Osteocyte (in vitro differentiated cells): ENCODE results near the gene KCNJ1. TPM values are rescaled to one million over a fixed set of nuclear protein-coding genes. Genes with fewer than 3 reads are reported as not detected.
A peak's percentile ranks its signal among the peaks of the same experiment; 100 is the strongest.

ENCODE experiments used
- DNase-seq: peaks from one replicate; pipeline ENCODE4 v3.0.0; 2021; ENCODE audit warnings: mixed read lengths; ENCODE audit not compliant: unreplicated experiment; ENCODE audit errors: extremely low spot score
- H3K27ac Mint-ChIP-seq: one replicate; pipeline ENCODE4 v1.8.0; 2021; ENCODE audit warnings: mild to moderate bottlenecking, mixed read lengths; ENCODE audit not compliant: unreplicated experiment
- H3K27me3 Mint-ChIP-seq: one replicate; pipeline ENCODE4 v1.8.0; 2021; ENCODE audit warnings: mixed read lengths; ENCODE audit not compliant: unreplicated experiment
- H3K36me3 Mint-ChIP-seq: one replicate; pipeline ENCODE4 v1.8.0; 2021; ENCODE audit warnings: mixed read lengths; ENCODE audit not compliant: unreplicated experiment
- H3K4me1 Mint-ChIP-seq: one replicate; pipeline ENCODE4 v1.8.0; 2021; ENCODE audit warnings: mixed read lengths; ENCODE audit not compliant: unreplicated experiment
- H3K4me3 Mint-ChIP-seq: one replicate; pipeline ENCODE4 v1.8.0; 2021; ENCODE audit warnings: mild to moderate bottlenecking, moderate library complexity, mixed read lengths; ENCODE audit not compliant: unreplicated experiment
- H3K9me3 Mint-ChIP-seq: one replicate; pipeline ENCODE4 v1.8.0; 2021; ENCODE audit warnings: mixed read lengths; ENCODE audit not compliant: unreplicated experiment
- CTCF ChIP-seq: fragments of 200-600 bp; sonication (generic); IDR thresholded peaks from 2 replicates; pipeline ENCODE4 v1.5.0; 2021; ENCODE audit warnings: antibody characterized with exemption, mild to moderate bottlenecking, moderate library complexity
- total RNA-seq: library from RNA; stranded (reverse); gene quantifications from 2 replicates; pipeline ENCODE4 v1.2.1, GENCODE V29; 2021

KCNJ1 gene
- total RNA-seq, 1 donor from 2014 or later = not detected

GRCh38 chr11:128904656-128905344, 37.7 kb upstream of the KCNJ1 start:
- Mint-ChIP-seq H3K36me3 (no peaks in the 10 kb centered on the region), H3K9me3 (no peaks in the 10 kb centered on the region), H3K27me3 (peaks cover 16% of the 10 kb centered on the region), H3K4me3 (peak overlapping the region; percentile 18), H3K4me1 (peaks cover 24% of the 10 kb centered on the region), H3K27ac (no peak overlapping the region)
- TF ChIP-seq CTCF = no peak
- DNase-seq = no peak

GRCh38 chr11:128904303-128904655, 37.2 kb upstream of the KCNJ1 start:
- H3K27ac Mint-ChIP-seq = no peak overlapping the region
- no peaks in the 10 kb centered on the region for H3K9me3 Mint-ChIP-seq
- H3K4me1 Mint-ChIP-seq = peaks cover 24% of the 10 kb centered on the region
- H3K27me3 Mint-ChIP-seq = peaks cover 19% of the 10 kb centered on the region
- no peak for TF ChIP-seq CTCF
- DNase-seq = no peak
- H3K4me3 Mint-ChIP-seq = peak overlapping the region; percentile 18
- no peaks in the 10 kb centered on the region for H3K36me3 Mint-ChIP-seq

- TF ChIP-seq CTCF = no peak
- H3K36me3 Mint-ChIP-seq = no peaks in the 10 kb centered on the region
- no peaks in the 10 kb centered on the region for H3K9me3 Mint-ChIP-seq
- H3K4me1 Mint-ChIP-seq = peaks cover 21% of the 10 kb centered on the region
- peaks cover 27% of the 10 kb centered on the region for H3K27me3 Mint-ChIP-seq
- no peak overlapping the region for H3K4me3 Mint-ChIP-seq
- no peak overlapping the region for H3K27ac Mint-ChIP-seq
- no peak for DNase-seq
Observed at GRCh38 chr11:128903248-128904061, 36.4 kb upstream of the KCNJ1 start.

GRCh38 chr11:128902515-128903066, 35.5 kb upstream of the KCNJ1 start:
- Mint-ChIP-seq H3K4me1 (peaks cover 16% of the 10 kb centered on the region), H3K27ac (no peak overlapping the region), H3K9me3 (no peaks in the 10 kb centered on the region), H3K27me3 (peaks cover 34% of the 10 kb centered on the region), H3K36me3 (no peaks in the 10 kb centered on the region), H3K4me3 (no peak overlapping the region)
- no peak for DNase-seq
- TF ChIP-seq CTCF = no peak
